ENCODE results near the gene SYT8. TPM values are rescaled to one million over a fixed set of nuclear protein-coding genes. Genes with fewer than 3 reads are reported as not detected.

Gene SYT8
- total RNA-seq, 1 experiment from 2014 or later, result 7.8 TPM

- Histone ChIP-seq H3K36me3 (ENCODE audit: low read depth, low read length) (no peaks in the 10 kb centered on the region), H3K9me2 (replicated peaks; ENCODE audit: low read length) (no peaks in the 10 kb centered on the region), H3K27ac (ENCODE audit: low read length) (no peak overlapping the region), H3K9me3 (ENCODE audit: low read length) (no peaks in the 10 kb centered on the region), H3K9ac (ENCODE audit: low read length) (no peak overlapping the region), H2AFZ (ENCODE audit: low read length) (no peak overlapping the region), H3K79me2 (ENCODE audit: low read length) (no peaks in the 10 kb centered on the region), H3K27me3 (ENCODE audit: low read length) (no peaks in the 10 kb centered on the region), H3F3A (ENCODE audit: low read length, unreplicated experiment) (no peaks in the 10 kb centered on the region), H4K20me1 (ENCODE audit: low read length) (no peaks in the 10 kb centered on the region), H3K4me1 (ENCODE audit: insufficient read depth, low read length) (no peaks in the 10 kb centered on the region), H3K4me3 (ENCODE audit: low read length) (no peak overlapping the region), H3K4me2 (ENCODE audit: low read length) (no peak overlapping the region)
- no peak for ATAC-seq
- ChIA-PET POLR2A (ENCODE audit: unreplicated experiment) (no interaction called here), CTCF (interaction anchor here (0.5 kb wide), 1 partner anchor 16 kb away, joined by 7 read pairs; no protein-coding TSS in a partner anchor)
- TF ChIP-seq CTCF (conservative IDR thresholded peaks at IDR 0.05; ENCODE audit: low read depth, low read length) (no peak), EZH2phosphoT487 (IDR thresholded peaks at IDR 0.05; ENCODE audit: borderline replicate concordance, low read length) (no peak), EZH2 (IDR thresholded peaks at IDR 0.05; ENCODE audit: low read length, unreplicated experiment) (no peak)
- no TSS peak for BruUV-seq (replicated peaks)
- intact Hi-C loops (cut with micrococcal nuclease), result no loop called here
- no peak for DNase-seq
Observed at GRCh38 chr11:1848640-1849430, 14.0 kb downstream of the SYT8 start.

DNA sequence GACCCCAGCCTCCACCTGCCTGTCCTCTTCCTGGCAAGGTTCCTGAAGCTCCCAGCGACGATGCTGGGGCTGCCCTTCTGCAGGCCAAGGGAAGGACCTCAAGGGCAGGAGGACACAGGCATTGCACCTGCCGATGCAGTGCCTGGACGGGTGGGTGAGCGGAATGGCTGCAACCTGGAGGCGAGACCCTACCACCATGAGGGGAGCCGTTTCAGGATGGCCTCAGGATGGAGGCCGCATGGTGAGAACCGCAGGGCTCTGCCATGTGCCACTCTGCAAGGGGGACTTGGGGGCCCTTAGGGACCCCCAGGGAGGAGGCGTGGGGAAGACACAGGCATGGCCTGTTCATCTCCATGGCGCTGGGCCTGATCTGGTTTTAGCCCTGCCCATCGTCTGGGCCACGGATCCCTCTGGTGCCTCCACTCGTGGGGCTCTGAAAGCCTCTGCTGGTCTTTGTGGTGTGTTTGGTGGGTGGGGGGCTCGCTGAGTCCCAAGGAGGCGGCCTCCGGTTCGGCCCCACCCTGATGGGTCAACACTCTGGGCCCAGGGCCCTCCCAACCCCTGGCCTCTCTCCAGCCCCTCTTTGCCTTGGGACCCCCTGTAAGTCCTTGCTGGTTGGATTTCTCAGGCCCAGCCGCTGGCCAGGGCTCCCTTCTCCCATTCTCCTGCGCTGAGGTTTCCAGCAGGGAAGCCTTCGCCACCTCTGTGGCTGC lies 16.8 kb downstream of the SYT8 start:
- H3F3A ChIP-seq (ENCODE audit: low read length, unreplicated experiment), result no peaks in the 10 kb centered on the region
- H3K27me3 ChIP-seq (ENCODE audit: low read length), result no peaks in the 10 kb centered on the region
- no peak overlapping the region for H3K27ac ChIP-seq (ENCODE audit: low read length)
- H3K4me3 ChIP-seq (ENCODE audit: low read length), result no peak overlapping the region
- POLR2A ChIA-PET (ENCODE audit: unreplicated experiment), result no interaction called here
- no peak for DNase-seq
- no peaks in the 10 kb centered on the region for H3K79me2 ChIP-seq (ENCODE audit: low read length)
- intact Hi-C loops (cut with micrococcal nuclease), result no loop called here
- no peak overlapping the region for H3K9ac ChIP-seq (ENCODE audit: low read length)
- H3K9me2 ChIP-seq (replicated peaks; ENCODE audit: low read length), result no peaks in the 10 kb centered on the region
- H3K9me3 ChIP-seq (ENCODE audit: low read length), result no peaks in the 10 kb centered on the region
- CTCF ChIA-PET, result no interaction called here
- no peak overlapping the region for H3K4me2 ChIP-seq (ENCODE audit: low read length)
- no peak overlapping the region for H2AFZ ChIP-seq (ENCODE audit: low read length)
- no peak for ATAC-seq
- H3K4me1 ChIP-seq (ENCODE audit: insufficient read depth, low read length), result no peaks in the 10 kb centered on the region
- H4K20me1 ChIP-seq (ENCODE audit: low read length), result no peaks in the 10 kb centered on the region
- H3K36me3 ChIP-seq (ENCODE audit: low read depth, low read length), result no peaks in the 10 kb centered on the region
- BruUV-seq (replicated peaks), result no TSS peak
- TF ChIP-seq CTCF (conservative IDR thresholded peaks at IDR 0.05; ENCODE audit: low read depth, low read length) (no peak), EZH2 (IDR thresholded peaks at IDR 0.05; ENCODE audit: low read length, unreplicated experiment) (no peak), EZH2phosphoT487 (IDR thresholded peaks at IDR 0.05; ENCODE audit: borderline replicate concordance, low read length) (no peak)

Measured in PC-3 (cell line).